K562 (cell line): ENCODE measurements around the gene RHO. TPM values are rescaled to one million over a fixed set of nuclear protein-coding genes. Genes with fewer than 3 reads are reported as not detected.

Experiments used
- ATAC-seq: fragments of 200-7000 bp; cut with Tn5 transposase; 3 replicates; pipeline ENCODE4 v1.9.1; 2020; ENCODE audit warnings: moderate library complexity
- BruUV-seq: library from RNA; stranded (reverse); fragments of 400-500 nt; replicated peaks from 2 replicates; lab custom pipeline; 2021; lab: Mats Ljungman, UMichigan
- CTCF ChIA-PET: fragments of 300-600 bp; formaldehyde crosslinking; extraction: SDS; loops from one replicate; lab custom pipeline; 2021; ENCODE audit warnings: low intra/inter-chr PET ratio; lab: Yijun Ruan, JAX
- POLR2A ChIA-PET: fragments of 300-600, 350-650 bp; sonication (Branson Sonifier 250); formaldehyde crosslinking; extraction: SDS; loops from one replicate; lab custom pipeline; 2021; ENCODE audit warnings: antibody characterized with exemption, inconsistent platforms; lab: Yijun Ruan, JAX
- DNase-seq, 4 experiments: peaks; one replicate each; pipeline versions ENCODE4 v3.0.0 to v3.0.0-alpha.2; 2011 to 2018; ENCODE audit warnings: low spot score in 3 of 4, mixed read lengths in 3 of 4; ENCODE audit errors: extremely low read depth in 1 of 4
- FAIRE-seq: peaks from 2 replicates; lab custom pipeline; 2011; peaks lifted over from hg19 to GRCh38; lab: Jason Lieb, UNC
- H2AFZ ChIP-seq: 2 replicates; pipeline ENCODE4 v1.6.0; 2011; ENCODE audit warnings: low read depth, low read length, control low read depth, inconsistent platforms
- H3K27ac ChIP-seq: fragments of 200-600 bp; 3 replicates; pipeline ENCODE4 v1.8.0; 2011; ENCODE audit warnings: low read depth, mild to moderate bottlenecking, control low read depth, inconsistent platforms, low read length, moderate library complexity, mixed read lengths; ENCODE audit errors: extremely low read depth
- H3K27me3 ChIP-seq, 2 experiments: fragments of 300-600 bp in 1 of 2; 2 replicates in 1 of 2; 3 replicates in 1 of 2; pipeline versions ENCODE4 v1.6.0 to v1.8.0; 2011; ENCODE audit warnings: inconsistent platforms in 2 of 2, low read length in 2 of 2, mild to moderate bottlenecking in 1 of 2, mixed read lengths in 1 of 2, moderate library complexity in 1 of 2; ENCODE audit not compliant: control insufficient read depth in 2 of 2, insufficient read depth in 2 of 2
- H3K36me3 ChIP-seq: fragments of 300-600 bp; 3 replicates; pipeline ENCODE4 v1.8.0; 2011; ENCODE audit warnings: mild to moderate bottlenecking, low read length, inconsistent platforms; ENCODE audit not compliant: control insufficient read depth, insufficient read depth
- H3K4me1 ChIP-seq, 2 experiments: fragments of 200-600 bp in 1 of 2; replicated peaks in 1 of 2; 2 replicates in 1 of 2; 3 replicates in 1 of 2; pipeline versions ENCODE4 v1.5.1 to v1.8.0; 2011; ENCODE audit warnings: inconsistent platforms in 2 of 2, low read length in 2 of 2, mild to moderate bottlenecking in 1 of 2, mixed read lengths in 1 of 2, moderate library complexity in 1 of 2; ENCODE audit not compliant: control insufficient read depth in 2 of 2, insufficient read depth in 2 of 2
- H3K4me2 ChIP-seq: 2 replicates; pipeline ENCODE4 v1.6.1; 2011; ENCODE audit warnings: low read length, control low read depth, inconsistent platforms, mixed read lengths; ENCODE audit not compliant: insufficient read depth
- H3K4me3 ChIP-seq: fragments of 200-600 bp; sonication (generic), shearing (Covaris generic); 2 replicates; pipeline ENCODE4 v1.5.1; 2016; ENCODE audit warnings: control low read depth, inconsistent platforms
- H3K79me2 ChIP-seq: fragments of 200-600 bp; 3 replicates; pipeline ENCODE4 v1.8.0; 2011; ENCODE audit warnings: low read length, inconsistent platforms; ENCODE audit not compliant: control insufficient read depth, insufficient read depth
- H3K9ac ChIP-seq, 2 experiments: 2 replicates each; pipeline versions ENCODE4 v1.6.0 to v1.6.1; 2011; ENCODE audit warnings: low read depth in 2 of 2, low read length in 2 of 2, control low read depth in 1 of 2, inconsistent platforms in 1 of 2, mild to moderate bottlenecking in 1 of 2, mixed read lengths in 1 of 2; ENCODE audit not compliant: insufficient read depth in 1 of 2
- H3K9me1 ChIP-seq: one replicate; pipeline ENCODE4 v1.6.0; 2011; ENCODE audit warnings: inconsistent platforms, mild to moderate bottlenecking, low read length, moderate library complexity; ENCODE audit not compliant: control insufficient read depth, insufficient read depth
- H3K9me3 ChIP-seq: replicated peaks from 2 replicates; pipeline ENCODE4 v1.5.1; 2011; ENCODE audit warnings: low read depth, low read length, inconsistent platforms; ENCODE audit not compliant: control insufficient read depth, insufficient read depth
- H4K20me1 ChIP-seq: replicated peaks from 2 replicates; pipeline ENCODE4 v1.6.1; 2011; ENCODE audit warnings: low read length, inconsistent platforms, mixed read lengths; ENCODE audit not compliant: control insufficient read depth, insufficient read depth
- GATAD2B ChIP-seq: fragments of 450-650 bp; IDR thresholded peaks from 2 replicates; pipeline ENCODE4 v1.6.1; 2017; ENCODE audit warnings: mild to moderate bottlenecking, borderline replicate concordance
- ZC3H8 ChIP-seq: fragments of 450-650 bp; IDR thresholded peaks from 2 replicates; pipeline ENCODE4 v1.6.1; 2017
- ZNF316 ChIP-seq: fragments of 450-650 bp; IDR thresholded peaks from 2 replicates; pipeline ENCODE4 v1.6.1; 2016
- WGBS: fragments of 100-300 bp; shearing (Covaris generic); methylation state at CpG from one replicate; pipeline ENCODE4 v1.1.6; 2016; ENCODE audit warnings: low coverage, mixed read lengths; ENCODE audit not compliant: insufficient coverage; ENCODE audit errors: missing lambda C conversion rate; 5-methylcytosine and 5-hydroxymethylcytosine counted together
- in situ Hi-C: fragments of 300-500 bp; cut with MboI; formaldehyde crosslinking; loops from 4 replicates; pipeline ENCODE4 v1.15.0; 2018; ENCODE audit warnings: inconsistent platforms, mixed read lengths
- intact Hi-C: fragments of 100-400 bp; cut with micrococcal nuclease; formaldehyde crosslinking; loops from 2 replicates; pipeline ENCODE4 v1.14.2; 2022
- polyA plus RNA-seq, 8 experiments: library from polyadenylated mRNA; depleted of rRNA in 4 of 8; stranded (reverse) in 5 of 8; unstranded in 3 of 8; fragments of >200 nt; fragmentation: Nextera tagmentation in 2 of 8; fragmentation: Illumina TruSeq in 1 of 8; extraction: Ambion mirVana in 2 of 8; extraction: Trizol in 1 of 8; gene quantifications; 2 replicates each; pipeline versions ENCODE4 v1.2.1 to v1.2.3, GENCODE V29; 2011 to 2014; ENCODE audit warnings: inconsistent platforms in 1 of 8, missing spikeins in 1 of 8
- total RNA-seq, 7 experiments: library from RNA; depleted of rRNA in 6 of 7; stranded (reverse); fragments of >200 nt in 6 of 7; fragmentation: Illumina TruSeq in 2 of 7; extraction: Trizol in 2 of 7; gene quantifications; 2 replicates each; pipeline versions ENCODE4 v1.2.1 to v1.2.3, GENCODE V29; 2011 to 2021; ENCODE audit warnings: low replicate concordance in 1 of 7

The RHO gene
- total and polyA plus RNA-seq, 9 of the 15 experiments (the other 6 are each of a cell fraction or from before 2014, with no cell fraction given) = not detected

GRCh38 chr3:129501630-129502029, 26.8 kb upstream of the RHO start:
- Histone ChIP-seq H3K9ac (no peak overlapping the region), H2AFZ (no peak overlapping the region), H4K20me1 (no peaks in the 10 kb centered on the region), H3K4me3 (no peak overlapping the region), H3K36me3 (0 out of 3 replicates have a peak, but pooled peaks cover 3% of the 10 kb centered on the region), H3K4me1 (no peaks in the 10 kb centered on the region; a peak in 1 of 5 replicates), H3K27ac (no peak overlapping the region), H3K9me3 (no peaks in the 10 kb centered on the region), H3K27me3 (no peaks in the 10 kb centered on the region), H3K9me1 (no peaks in the 10 kb centered on the region), H3K4me2 (no peak overlapping the region), H3K79me2 (no peaks in the 10 kb centered on the region)
- FAIRE-seq = no peak
- intact Hi-C loops = no loop called here
- 6% methylated on average over 2 of the region's 5 CpGs for WGBS
- in situ Hi-C loops = no loop called here
- no peak for DNase-seq
- POLR2A ChIA-PET = no interaction called here
- TF ChIP-seq GATAD2B = no peak
- TF ChIP-seq ZNF316 = peak; percentile 25; the same call in 1 of the 2 replicates
- no TSS peak for BruUV-seq
- CTCF ChIA-PET = no interaction called here
- no peak for ATAC-seq

- CTCF ChIA-PET = no interaction called here
- Histone ChIP-seq H3K79me2 (no peaks in the 10 kb centered on the region), H3K9me3 (no peaks in the 10 kb centered on the region), H3K4me2 (no peak overlapping the region), H3K9me1 (no peaks in the 10 kb centered on the region), H3K27me3 (no peaks in the 10 kb centered on the region), H3K27ac (no peak overlapping the region), H3K36me3 (0 out of 3 replicates have a peak, but pooled peaks cover 3% of the 10 kb centered on the region), H4K20me1 (no peaks in the 10 kb centered on the region), H3K9ac (no peak overlapping the region), H2AFZ (no peak overlapping the region), H3K4me1 (no peaks in the 10 kb centered on the region; a peak in 1 of 5 replicates), H3K4me3 (no peak overlapping the region)
- POLR2A ChIA-PET = interaction anchor here (0.7 to 0.8 kb wide), 2 partner anchors 10 to 185 kb away, joined by 3 read pairs; no protein-coding TSS in a partner anchor
- no peak for ATAC-seq
- BruUV-seq = no TSS peak
- intact Hi-C loops (no loop called here), in situ Hi-C loops (no loop called here)
- no peak for DNase-seq
- no peak for TF ChIP-seq ZC3H8
- 70% methylated on average over 14 of the region's 18 CpGs for WGBS
- no peak for FAIRE-seq
Observed at GRCh38 chr3:129502641-129503408, 25.6 kb upstream of the RHO start.
